WTC11 (cell line): Measurements from ENCODE around the gene FLRT3. TPM values are rescaled to one million over a fixed set of nuclear protein-coding genes. Genes with fewer than 3 reads are reported as not detected.

Experiments used
- ATAC-seq: fragments of 200-7000 bp; cut with Tn5 transposase; 2 replicates; pipeline ENCODE4 v1.10.0; 2021; ENCODE audit warnings: mild to moderate bottlenecking, moderate library complexity
- CTCF ChIA-PET: fragments of 300-600 bp; sonication (Branson Sonifier 250); formaldehyde crosslinking; loops from one replicate; lab custom pipeline; 2021; ENCODE audit warnings: antibody characterized with exemption; lab: Charles Lee
- POLR2A ChIA-PET: fragments of 350-600 bp; sonication (Branson Sonifier 250); formaldehyde crosslinking; loops from one replicate; lab custom pipeline; 2021; ENCODE audit warnings: antibody characterized with exemption; lab: Charles Lee
- DNase-seq: peaks from one replicate; pipeline ENCODE4 v3.0.0; 2021; ENCODE audit warnings: low spot score
- H3K27ac Mint-ChIP-seq: 2 replicates; pipeline ENCODE4 v1.8.0; 2021; ENCODE audit warnings: mixed read lengths
- H3K27me3 Mint-ChIP-seq: 2 replicates; pipeline ENCODE4 v1.8.0; 2021; ENCODE audit warnings: low read depth, mild to moderate bottlenecking, moderate library complexity, mixed read lengths
- H3K36me3 Mint-ChIP-seq: 2 replicates; pipeline ENCODE4 v1.8.0; 2021; ENCODE audit warnings: mixed read lengths
- H3K4me1 Mint-ChIP-seq: 2 replicates; pipeline ENCODE4 v1.8.0; 2022; ENCODE audit warnings: mixed read lengths
- H3K4me3 Mint-ChIP-seq: 2 replicates; pipeline ENCODE4 v1.8.0; 2021; ENCODE audit warnings: mild to moderate bottlenecking, moderate library complexity, mixed read lengths
- H3K9me3 Mint-ChIP-seq: 2 replicates; pipeline ENCODE4 v1.8.0; 2021; ENCODE audit warnings: mixed read lengths
- AFF4 ChIP-seq: sonication (generic); formaldehyde crosslinking; IDR thresholded peaks from 2 replicates; pipeline ENCODE4 v1.8.1; 2023; ENCODE audit warnings: mild to moderate bottlenecking, missing genetic modification reagents, borderline replicate concordance
- ATF3 ChIP-seq: sonication (generic); formaldehyde crosslinking; conservative IDR thresholded peaks from 2 replicates; pipeline ENCODE4 v1.8.1; 2022; ENCODE audit warnings: mild to moderate bottlenecking, missing genetic modification reagents
- CREM ChIP-seq: sonication (generic); formaldehyde crosslinking; IDR thresholded peaks from 2 replicates; pipeline ENCODE4 v1.8.1; 2022; ENCODE audit warnings: mild to moderate bottlenecking, missing genetic modification reagents, moderate library complexity
- CTCF ChIP-seq: fragments of 200-600 bp; IDR thresholded peaks from 2 replicates; pipeline ENCODE4 v1.8.0; 2022; ENCODE audit warnings: antibody characterized with exemption
- E2F5 ChIP-seq: sonication (generic); formaldehyde crosslinking; IDR thresholded peaks from 2 replicates; pipeline ENCODE4 v1.8.1; 2022; ENCODE audit warnings: mild to moderate bottlenecking, moderate library complexity, missing genetic modification reagents
- ESRRA ChIP-seq: sonication (generic); formaldehyde crosslinking; IDR thresholded peaks from 2 replicates; pipeline ENCODE4 v1.8.1; 2022; ENCODE audit warnings: mild to moderate bottlenecking, missing genetic modification reagents, borderline replicate concordance
- FOXP1 ChIP-seq: sonication (generic); formaldehyde crosslinking; IDR thresholded peaks from 2 replicates; pipeline ENCODE4 v1.8.0; 2022; ENCODE audit warnings: missing genetic modification reagents, mild to moderate bottlenecking, moderate library complexity, borderline replicate concordance
- KAT7 ChIP-seq: sonication (generic); formaldehyde crosslinking; IDR thresholded peaks from 2 replicates; pipeline ENCODE4 v1.8.1; 2023; ENCODE audit warnings: missing genetic modification reagents, mild to moderate bottlenecking, borderline replicate concordance
- OVOL2 ChIP-seq: fragments of 250-450 bp; sonication (Bioruptor Pico); IDR thresholded peaks from 2 replicates; pipeline ENCODE4 v1.9.0; 2021; ENCODE audit warnings: mild to moderate bottlenecking, borderline replicate concordance
- RORB ChIP-seq: fragments of 250-450 bp; sonication (Bioruptor Pico); IDR thresholded peaks from 2 replicates; pipeline ENCODE4 v1.9.0; 2021; ENCODE audit warnings: mild to moderate bottlenecking
- SMAD3 ChIP-seq: sonication (generic); formaldehyde crosslinking; IDR thresholded peaks from 2 replicates; pipeline ENCODE4 v1.8.0; 2022; ENCODE audit warnings: missing genetic modification reagents, mild to moderate bottlenecking, borderline replicate concordance
- SOX15 ChIP-seq: fragments of 250-450 bp; sonication (Bioruptor Pico); IDR thresholded peaks from 2 replicates; pipeline ENCODE4 v1.9.0; 2021; ENCODE audit warnings: mild to moderate bottlenecking
- SP1 ChIP-seq: sonication (generic); formaldehyde crosslinking; conservative IDR thresholded peaks from 2 replicates; pipeline ENCODE4 v1.8.1; 2022; ENCODE audit warnings: missing genetic modification reagents
- STAT6 ChIP-seq: sonication (generic); formaldehyde crosslinking; conservative IDR thresholded peaks from 2 replicates; pipeline ENCODE4 v1.8.1; 2023; ENCODE audit warnings: mild to moderate bottlenecking, low read depth, missing genetic modification reagents, moderate library complexity
- ZNF121 ChIP-seq: sonication (generic); formaldehyde crosslinking; IDR thresholded peaks from 2 replicates; pipeline ENCODE4 v1.8.0; 2023; ENCODE audit warnings: missing genetic modification reagents
- ZNF396 ChIP-seq: fragments of 250-450 bp; sonication (Bioruptor Pico); IDR thresholded peaks from 2 replicates; pipeline ENCODE4 v1.8.0; 2021; ENCODE audit warnings: mild to moderate bottlenecking, moderate library complexity, borderline replicate concordance
- ZNF423 ChIP-seq: fragments of 250-450 bp; sonication (Bioruptor Pico); IDR thresholded peaks from 2 replicates; pipeline ENCODE4 v2.1.2; 2022; ENCODE audit warnings: mild to moderate bottlenecking, moderate library complexity
- ZNF671 ChIP-seq: fragments of 250-450 bp; sonication (Bioruptor Pico); IDR thresholded peaks from 2 replicates; pipeline ENCODE4 v1.8.0; 2021; ENCODE audit warnings: mild to moderate bottlenecking
- total RNA-seq: library from RNA; stranded (reverse); gene quantifications from 3 replicates; pipeline ENCODE4 v1.2.3, GENCODE V29; 2021

Gene FLRT3
- total RNA-seq, 1 experiment from 2014 or later: 0.79 TPM

GRCh38 chr20:14374196-14374595 is 36.8 kb upstream of the FLRT3 start:
- ChIA-PET POLR2A (interaction anchor here (1.2 kb wide), 1 partner anchor 13 kb away, joined by 3 read pairs; no protein-coding TSS in a partner anchor), CTCF (interaction anchor here (1.2 to 2.7 kb wide), 2 partner anchors 37 to 138 kb away, joined by 3 to 15 read pairs; partner anchors contain the start of gene FLRT3)
- no peak for TF ChIP-seq CTCF
- no peak for TF ChIP-seq E2F5 (CRISPR knock-in tag)
- TF ChIP-seq KAT7 (CRISPR knock-in tag): no peak
- no peak for TF ChIP-seq ZNF396 (CRISPR knock-in tag)
- TF ChIP-seq SP1 (CRISPR knock-in tag): no peak
- TF ChIP-seq ZNF423: no peak
- no peak for TF ChIP-seq ZNF671
- no peak for TF ChIP-seq OVOL2
- no peak for TF ChIP-seq ZNF121 (CRISPR knock-in tag)
- TF ChIP-seq RORB: no peak
- TF ChIP-seq SMAD3 (CRISPR knock-in tag): no peak
- H3K36me3 Mint-ChIP-seq: peaks cover under 1% of the 10 kb centered on the region; the same call in 1 of the 2 replicates
- no peaks in the 10 kb centered on the region for H3K27me3 Mint-ChIP-seq
- no peak overlapping the region for H3K27ac Mint-ChIP-seq
- H3K4me3 Mint-ChIP-seq: no peak overlapping the region
- DNase-seq (no peak), ATAC-seq (no peak)
- peaks cover 47% of the 10 kb centered on the region for H3K4me1 Mint-ChIP-seq
- no peaks in the 10 kb centered on the region for H3K9me3 Mint-ChIP-seq

- Mint-ChIP-seq H3K36me3 (peaks cover 3% of the 10 kb centered on the region; the same call in 1 of the 2 replicates), H3K27ac (no peak overlapping the region), H3K4me1 (peaks cover 8% of the 10 kb centered on the region), H3K9me3 (peaks cover 12% of the 10 kb centered on the region), H3K27me3 (no peaks in the 10 kb centered on the region), H3K4me3 (no peak overlapping the region)
- CTCF ChIA-PET: interaction anchor here (1.2 kb wide), 1 partner anchor 24 kb away, joined by 4 read pairs; the partner anchor contains the start of gene FLRT3
- TF ChIP-seq CREM (CRISPR knock-in tag): no peak
- ATAC-seq (no peak), DNase-seq (no peak)
- POLR2A ChIA-PET: interaction anchor here (0.9 kb wide), 1 partner anchor 12 kb away, joined by 3 read pairs; no protein-coding TSS in a partner anchor
These were observed 24.3 kb upstream of the FLRT3 start for GRCh38 chr20:14361509-14362345.

- H3K27me3 Mint-ChIP-seq: no peaks in the 10 kb centered on the region
- no peak overlapping the region for H3K4me3 Mint-ChIP-seq
- H3K4me1 Mint-ChIP-seq: peaks cover 15% of the 10 kb centered on the region
- ATAC-seq: no peak
- ChIA-PET POLR2A (no interaction called here), CTCF (no interaction called here)
- no peak for DNase-seq
- no peak overlapping the region for H3K27ac Mint-ChIP-seq
- H3K9me3 Mint-ChIP-seq: peaks cover 6% of the 10 kb centered on the region
- no peaks in the 10 kb centered on the region for H3K36me3 Mint-ChIP-seq
- no peak for TF ChIP-seq AFF4
- no peak for TF ChIP-seq ATF3 (CRISPR knock-in tag)
- TF ChIP-seq FOXP1: no peak
- no peak for TF ChIP-seq STAT6
- no peak for TF ChIP-seq SOX15
- TF ChIP-seq ESRRA (CRISPR knock-in tag): no peak
- TF ChIP-seq, all 79 proteins: peak for 0
These were observed 23.0 kb upstream of the FLRT3 start for GRCh38 chr20:14360416-14360815.
